ENCODE data around the gene HS2ST1.

Gene HS2ST1

GRCh38 chr1:87074001-87074795, 159.8 kb downstream of the HS2ST1 start:
- no peak for DNase-seq

GRCh38 chr1:87077959-87078639, 163.7 kb downstream of the HS2ST1 start:
- peak; percentile 55 for DNase-seq

- peak; percentile 26 for DNase-seq
Measured at GRCh38 chr1:87084244-87084836, 169.9 kb downstream of the HS2ST1 start.

GRCh38 chr1:87086120-87086519, 171.7 kb downstream of the HS2ST1 start:
- DNase-seq, result no peak

- no peak for DNase-seq
Measured at GRCh38 chr1:87089070-87089736, 174.8 kb downstream of the HS2ST1 start.

GRCh38 chr1:87089823-87090222, 175.4 kb downstream of the HS2ST1 start:
- DNase-seq, result no peak

- no peak for DNase-seq
Measured at GRCh38 chr1:87091425-87091824, 177.0 kb downstream of the HS2ST1 start.

- no peak for DNase-seq
Measured at GRCh38 chr1:87092846-87093245, 178.4 kb downstream of the HS2ST1 start.

GRCh38 chr1:87093286-87093685, 178.9 kb downstream of the HS2ST1 start:
- DNase-seq, result no peak

GRCh38 chr1:87094238-87094637, 179.8 kb downstream of the HS2ST1 start:
- no peak for DNase-seq

GRCh38 chr1:87100271-87100670, 185.8 kb downstream of the HS2ST1 start:
- no peak for DNase-seq

GRCh38 chr1:87103074-87103473, 188.6 kb downstream of the HS2ST1 start:
- DNase-seq, result no peak

GRCh38 chr1:87104140-87104539, 189.7 kb downstream of the HS2ST1 start:
- no peak for DNase-seq

GRCh38 chr1:87104945-87105344, 190.5 kb downstream of the HS2ST1 start:
- DNase-seq, result no peak

- no peak for DNase-seq
Measured at GRCh38 chr1:87106144-87106543, 191.7 kb downstream of the HS2ST1 start.

GRCh38 chr1:87106867-87107266, 192.4 kb downstream of the HS2ST1 start:
- DNase-seq, result no peak

GRCh38 chr1:87108228-87108627, 193.8 kb downstream of the HS2ST1 start:
- DNase-seq, result no peak

GRCh38 chr1:87108814-87109411, 194.5 kb downstream of the HS2ST1 start:
- DNase-seq, result no peak

- no peak for DNase-seq
Measured at GRCh38 chr1:87111659-87112371, 197.4 kb downstream of the HS2ST1 start.

GRCh38 chr1:87113313-87113712, 198.9 kb downstream of the HS2ST1 start:
- DNase-seq, result no peak

GRCh38 chr1:87115317-87115890, 201.0 kb downstream of the HS2ST1 start:
- no peak for DNase-seq

- DNase-seq, result no peak
Measured at GRCh38 chr1:87115891-87116290, 201.5 kb downstream of the HS2ST1 start.

All from COR-L47 (cell line).